GM19099 (cell line): ENCODE data around the gene CD52.

Source experiments
- POLR2A ChIP-seq: IDR thresholded peaks from 3 replicates; pipeline ENCODE4 v1.6.1; 2011; ENCODE audit warnings: low read depth; ENCODE audit not compliant: insufficient read length; ENCODE audit errors: extremely low read depth

Gene CD52

DNA sequence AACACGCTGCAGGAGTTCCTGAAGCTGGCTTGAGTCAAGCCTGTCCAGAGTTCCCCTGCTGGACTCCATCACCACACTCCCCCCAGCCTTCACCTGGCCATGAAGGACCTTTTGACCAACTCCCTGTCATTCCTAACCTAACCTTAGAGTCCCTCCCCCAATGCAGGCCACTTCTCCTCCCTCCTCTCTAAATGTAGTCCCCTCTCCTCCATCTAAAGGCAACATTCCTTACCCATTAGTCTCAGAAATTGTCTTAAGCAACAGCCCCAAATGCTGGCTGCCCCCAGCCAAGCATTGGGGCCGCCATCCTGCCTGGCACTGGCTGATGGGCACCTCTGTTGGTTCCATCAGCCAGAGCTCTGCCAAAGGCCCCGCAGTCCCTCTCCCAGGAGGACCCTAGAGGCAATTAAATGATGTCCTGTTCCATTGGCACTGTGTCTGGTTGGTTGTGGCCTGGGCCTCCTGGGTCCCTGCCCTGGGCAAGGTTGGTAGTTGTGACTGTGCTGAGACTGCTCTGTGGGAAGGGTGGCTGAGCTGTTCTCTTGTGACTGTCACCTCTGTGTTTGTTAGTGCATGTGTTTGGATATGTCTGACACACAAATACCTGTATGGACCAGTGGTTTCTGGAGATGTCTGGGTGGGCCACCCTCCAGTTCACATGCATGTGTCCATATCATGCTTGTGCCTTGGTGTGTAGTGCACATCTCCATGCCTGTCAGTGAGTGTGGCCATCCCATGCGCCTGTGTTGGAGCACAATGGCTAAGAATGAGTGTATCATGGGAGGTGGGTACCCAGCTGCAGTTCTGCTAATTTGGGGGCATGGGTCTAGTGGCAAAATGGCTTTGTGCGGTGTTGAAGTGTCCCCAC, 36.4 kb upstream of the CD52 start:
- no peak for TF ChIP-seq POLR2A

DNA sequence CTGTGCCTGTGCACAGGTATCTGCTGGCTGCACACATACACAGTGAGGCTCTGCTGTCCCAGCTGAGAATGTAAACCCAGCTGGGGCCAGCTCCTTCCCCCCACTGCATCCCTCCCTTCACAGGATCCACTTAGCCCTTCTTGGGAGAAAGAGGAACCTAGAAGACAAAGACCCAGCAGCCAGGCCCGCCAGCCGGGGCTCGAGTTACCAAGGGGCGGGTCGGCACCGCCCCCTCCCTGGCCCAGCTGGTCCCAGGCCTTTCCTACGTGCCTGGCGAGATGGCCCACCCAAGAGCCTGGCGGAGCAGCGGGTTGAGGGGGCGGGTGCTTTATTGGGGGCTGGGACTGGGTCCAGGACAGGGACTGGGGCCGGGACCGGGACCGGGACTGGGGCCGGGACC, 35.8 kb upstream of the CD52 start:
- TF ChIP-seq POLR2A, result no peak

DNA sequence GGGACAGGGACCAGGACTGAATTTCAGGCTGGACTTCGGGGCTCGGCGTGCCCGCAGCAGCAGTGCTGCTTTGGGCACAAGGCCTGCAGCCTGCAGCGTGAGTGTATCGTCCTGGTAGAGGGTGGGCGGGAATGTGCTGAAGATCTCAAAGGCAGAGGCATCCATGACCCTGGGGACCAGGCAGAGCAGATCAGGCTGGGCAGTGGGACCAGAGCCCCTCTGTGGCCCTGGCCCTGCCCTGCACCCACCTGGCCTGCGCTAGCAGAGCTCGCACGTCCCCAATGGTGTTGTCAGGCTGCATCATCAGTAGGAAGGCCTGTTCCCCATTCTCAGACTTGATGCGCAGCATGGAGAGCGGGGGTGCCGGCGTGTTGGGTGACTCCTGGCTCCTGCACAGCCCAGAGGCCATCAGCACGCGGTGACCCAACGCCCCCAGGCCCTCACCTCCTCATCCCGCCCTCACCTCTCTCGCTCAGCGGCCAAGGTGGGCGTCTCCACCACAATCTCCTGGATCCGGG, 35.3 kb upstream of the CD52 start:
- TF ChIP-seq POLR2A, result no peak

DNA sequence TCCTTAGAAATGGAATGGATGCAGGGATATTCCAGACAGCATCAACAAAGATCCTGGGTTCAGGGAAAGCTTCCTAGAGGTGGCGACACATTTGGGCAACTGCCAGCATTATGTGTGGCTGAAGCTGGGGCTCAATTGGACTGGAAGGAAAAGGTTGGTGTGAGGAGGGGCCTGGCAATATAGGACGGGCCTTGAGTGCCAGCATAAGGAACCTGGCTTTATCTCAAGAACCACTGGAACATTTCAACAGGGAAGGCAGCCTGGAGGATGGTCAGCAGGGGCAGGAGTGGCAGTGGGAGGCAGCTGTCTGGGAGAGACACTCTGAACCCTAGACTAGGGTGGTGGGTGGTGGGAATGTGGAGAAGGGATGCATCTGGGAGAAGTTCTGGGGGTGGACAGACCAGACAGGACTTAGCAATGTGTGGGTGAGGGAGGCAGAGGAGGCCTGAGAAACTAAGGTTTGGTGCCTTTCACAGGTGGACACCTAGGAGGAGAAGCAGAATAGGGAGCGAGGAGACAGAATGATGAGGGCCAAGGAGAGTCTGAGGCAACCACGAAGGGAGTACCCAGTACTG, 34.4 kb upstream of the CD52 start:
- TF ChIP-seq POLR2A, result no peak

DNA sequence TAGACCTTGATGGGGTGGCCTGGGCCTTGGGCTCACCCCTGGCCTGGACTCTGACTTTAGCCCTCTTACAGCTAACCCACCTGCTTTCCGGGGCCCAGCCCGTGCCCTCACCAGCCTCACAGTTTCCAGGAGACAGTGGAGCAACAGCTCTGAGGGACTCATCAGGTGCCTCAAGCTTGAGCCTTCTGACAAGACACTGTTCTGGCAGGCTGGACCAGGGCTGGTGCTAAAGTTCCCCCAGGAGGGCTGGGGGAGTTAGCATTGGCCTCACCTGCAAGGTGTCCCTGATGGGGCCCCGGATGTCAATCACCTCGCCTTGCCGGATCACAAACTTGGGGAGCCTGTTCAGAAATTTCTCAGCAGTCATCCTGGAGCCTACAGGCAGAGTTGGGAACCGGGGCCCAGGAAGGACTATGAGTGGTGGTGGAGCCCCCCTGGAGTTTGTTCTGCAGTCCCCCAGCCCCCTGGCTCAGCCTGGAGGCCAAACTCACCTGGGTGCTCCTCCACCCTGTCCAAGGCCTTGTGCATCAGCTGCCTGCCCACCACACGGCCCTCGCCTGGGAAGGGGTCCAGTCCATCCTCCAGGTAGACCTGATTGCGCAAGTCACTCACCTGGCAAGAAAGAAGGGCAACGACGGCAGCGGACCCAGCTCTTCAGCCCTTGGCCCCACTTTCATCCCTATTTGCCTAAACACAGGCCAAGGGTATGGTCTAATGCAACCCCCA, 33.7 kb upstream of the CD52 start:
- no peak for TF ChIP-seq POLR2A

DNA sequence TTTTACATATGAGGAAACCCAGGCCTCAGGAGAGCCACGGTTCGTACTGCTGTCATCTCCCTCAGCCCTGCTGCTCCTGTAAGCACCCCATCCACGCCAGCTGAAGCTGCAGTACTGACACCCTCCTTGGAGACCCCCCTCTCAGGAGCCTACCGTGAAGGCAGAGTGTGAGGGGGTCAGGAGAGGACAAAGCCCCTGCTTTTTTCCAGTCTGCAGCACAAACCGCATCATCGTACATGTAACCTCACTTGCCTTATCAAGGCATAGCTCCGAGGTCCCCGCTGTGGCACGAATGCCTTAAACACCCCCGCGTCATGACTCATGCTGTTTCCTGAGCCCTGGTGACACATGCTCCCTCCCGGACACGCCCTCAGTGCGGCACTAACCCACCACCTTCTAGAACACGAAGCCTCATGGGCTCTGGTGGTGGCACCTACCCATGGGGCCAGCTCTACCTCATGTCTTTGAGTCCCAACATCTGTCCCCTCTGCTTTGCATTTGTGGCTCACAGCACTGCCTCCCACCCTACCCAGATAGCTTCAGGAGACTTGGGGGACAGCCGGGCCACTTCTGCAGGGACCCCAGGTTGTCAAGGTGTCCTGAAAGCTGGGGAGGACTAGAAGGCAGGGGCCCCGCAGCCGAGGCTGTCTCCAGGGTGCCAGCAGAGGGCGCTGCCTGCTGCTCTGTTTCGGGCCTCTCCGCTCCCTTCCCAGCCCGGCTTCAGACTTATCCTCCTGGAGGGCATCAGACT, 33.0 kb upstream of the CD52 start:
- no peak for TF ChIP-seq POLR2A

DNA sequence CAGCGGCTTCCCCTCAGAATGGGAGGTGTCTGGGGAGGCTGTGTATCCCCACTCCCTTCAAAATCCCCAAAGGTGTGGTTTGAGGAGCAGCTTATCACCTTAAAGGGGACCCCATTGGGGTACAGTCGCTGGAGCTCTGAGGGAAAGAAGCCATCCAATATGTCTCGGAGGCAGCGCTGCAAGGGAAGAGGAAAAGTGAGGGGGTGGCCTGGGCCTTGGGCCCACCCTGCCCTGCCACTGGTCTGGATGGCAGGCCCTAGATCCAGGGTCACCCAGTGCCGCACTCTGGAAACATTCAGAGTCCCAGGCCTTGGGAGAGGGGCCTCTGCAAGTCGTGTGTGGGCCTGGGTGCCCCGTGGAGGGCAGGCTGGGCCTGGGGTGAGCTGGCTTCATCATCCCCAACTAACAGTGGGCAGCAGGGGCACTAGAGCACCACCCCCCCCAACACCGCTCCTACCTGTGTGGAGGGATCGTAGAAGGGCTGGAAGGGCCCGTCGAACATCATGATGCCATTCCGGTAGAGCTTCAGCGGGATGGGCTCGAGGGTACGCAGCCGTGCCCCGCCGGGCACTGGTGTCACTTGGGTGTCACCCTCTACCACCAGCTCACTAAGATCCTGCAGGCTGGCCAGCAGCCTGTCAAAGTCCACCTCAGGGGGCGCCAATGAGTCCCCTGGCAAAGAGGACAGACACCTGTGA, 32.2 kb upstream of the CD52 start:
- no peak for TF ChIP-seq POLR2A

DNA sequence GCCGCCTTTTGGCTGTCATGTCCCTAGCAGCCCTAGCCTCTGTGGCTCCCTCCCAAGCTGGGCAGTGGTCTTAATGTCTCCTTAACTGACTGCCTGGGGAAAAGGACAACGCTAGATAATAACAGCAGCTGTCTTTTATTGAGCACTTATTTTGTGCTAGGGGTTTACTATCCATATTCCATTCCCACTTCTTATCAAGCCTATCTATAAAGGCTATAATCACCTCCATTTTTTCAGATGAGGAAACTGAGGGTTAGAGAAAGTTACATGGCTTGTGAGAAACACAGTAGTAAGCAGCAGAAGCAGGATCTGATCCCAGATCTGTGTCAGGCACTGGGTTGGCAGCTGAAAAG, 31.7 kb upstream of the CD52 start:
- no peak for TF ChIP-seq POLR2A

DNA sequence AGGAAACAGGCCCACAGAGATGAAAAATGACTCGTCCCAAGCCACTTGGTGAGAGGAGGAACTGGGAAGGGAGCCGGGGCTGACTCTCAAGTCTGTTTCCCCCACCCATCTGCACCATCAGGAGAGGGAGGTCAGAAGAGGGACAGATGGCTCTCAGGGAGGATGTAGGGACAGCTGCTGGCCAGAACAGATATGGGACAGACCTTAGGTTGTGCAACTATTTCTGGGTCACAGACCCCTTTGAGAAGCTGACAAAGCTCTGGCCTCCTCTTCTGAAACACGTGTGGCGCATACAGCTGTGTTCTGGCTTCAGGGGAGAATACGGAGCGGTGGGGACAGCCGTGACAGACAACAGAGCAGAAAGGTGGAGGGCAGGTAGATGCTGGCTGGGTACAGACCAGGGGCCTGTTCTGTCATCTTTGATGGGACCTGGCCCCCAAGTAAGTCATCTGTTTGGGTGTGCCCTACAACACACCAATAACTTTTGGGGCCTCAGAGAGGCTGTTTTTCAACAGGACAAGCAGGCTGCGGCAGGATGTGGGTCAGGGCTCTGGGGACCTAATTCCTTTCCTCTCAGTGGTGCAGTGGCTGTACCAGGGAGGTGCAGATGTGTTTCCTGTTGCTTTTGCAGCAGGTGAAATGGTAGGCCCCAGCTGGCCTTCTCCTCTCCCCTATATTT, 30.6 kb upstream of the CD52 start:
- peak; percentile 54 for TF ChIP-seq POLR2A

DNA sequence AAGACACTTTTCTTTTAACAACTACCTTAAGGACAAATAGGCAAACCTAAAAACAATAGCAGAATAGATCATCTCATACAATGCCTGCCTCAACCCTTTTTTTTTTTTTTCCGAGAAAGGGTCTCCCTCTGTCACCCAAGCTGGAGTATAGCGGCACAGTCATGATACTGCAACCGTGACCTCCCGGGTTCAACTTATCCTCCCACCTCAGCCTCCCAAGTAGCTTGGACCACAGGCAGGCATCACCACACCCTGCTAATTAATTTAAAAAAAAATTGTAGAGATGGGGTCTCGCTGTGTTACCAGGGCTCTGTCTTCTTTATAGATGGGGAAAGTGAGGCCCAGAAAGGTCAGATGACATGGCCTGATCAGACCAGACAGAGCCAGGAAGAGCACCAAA, 29.9 kb upstream of the CD52 start:
- no peak for TF ChIP-seq POLR2A

DNA sequence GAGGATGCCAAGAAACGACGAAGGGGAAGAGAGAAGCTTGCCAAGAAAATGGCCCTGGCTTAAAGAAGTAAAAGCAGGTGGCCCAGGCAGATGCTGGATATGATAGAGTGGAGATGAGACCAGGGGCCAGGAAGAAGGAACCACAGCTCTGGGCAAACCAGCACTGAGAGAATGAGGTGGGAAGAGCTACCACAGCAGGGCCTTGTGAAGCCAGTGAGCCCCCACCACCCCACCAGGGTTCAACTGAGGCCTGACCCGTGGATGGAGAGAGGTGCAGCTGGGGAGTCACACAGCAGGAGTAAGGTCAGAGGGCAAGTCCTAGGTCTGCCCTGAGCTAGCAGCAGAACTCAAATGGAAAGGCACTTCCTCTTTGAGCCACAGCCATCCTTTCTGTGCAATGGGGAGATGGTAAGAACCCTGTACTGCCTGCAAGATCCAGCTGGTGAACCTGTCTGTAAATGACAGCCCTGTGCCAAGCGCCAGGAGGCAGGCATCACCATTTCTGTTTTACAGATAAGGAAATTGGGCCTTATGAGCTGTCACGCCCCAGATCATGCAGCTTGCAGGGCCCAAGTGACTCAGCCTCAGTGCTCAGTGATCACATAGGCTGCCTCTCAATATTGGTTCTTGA, 29.3 kb upstream of the CD52 start:
- TF ChIP-seq POLR2A, result no peak

DNA sequence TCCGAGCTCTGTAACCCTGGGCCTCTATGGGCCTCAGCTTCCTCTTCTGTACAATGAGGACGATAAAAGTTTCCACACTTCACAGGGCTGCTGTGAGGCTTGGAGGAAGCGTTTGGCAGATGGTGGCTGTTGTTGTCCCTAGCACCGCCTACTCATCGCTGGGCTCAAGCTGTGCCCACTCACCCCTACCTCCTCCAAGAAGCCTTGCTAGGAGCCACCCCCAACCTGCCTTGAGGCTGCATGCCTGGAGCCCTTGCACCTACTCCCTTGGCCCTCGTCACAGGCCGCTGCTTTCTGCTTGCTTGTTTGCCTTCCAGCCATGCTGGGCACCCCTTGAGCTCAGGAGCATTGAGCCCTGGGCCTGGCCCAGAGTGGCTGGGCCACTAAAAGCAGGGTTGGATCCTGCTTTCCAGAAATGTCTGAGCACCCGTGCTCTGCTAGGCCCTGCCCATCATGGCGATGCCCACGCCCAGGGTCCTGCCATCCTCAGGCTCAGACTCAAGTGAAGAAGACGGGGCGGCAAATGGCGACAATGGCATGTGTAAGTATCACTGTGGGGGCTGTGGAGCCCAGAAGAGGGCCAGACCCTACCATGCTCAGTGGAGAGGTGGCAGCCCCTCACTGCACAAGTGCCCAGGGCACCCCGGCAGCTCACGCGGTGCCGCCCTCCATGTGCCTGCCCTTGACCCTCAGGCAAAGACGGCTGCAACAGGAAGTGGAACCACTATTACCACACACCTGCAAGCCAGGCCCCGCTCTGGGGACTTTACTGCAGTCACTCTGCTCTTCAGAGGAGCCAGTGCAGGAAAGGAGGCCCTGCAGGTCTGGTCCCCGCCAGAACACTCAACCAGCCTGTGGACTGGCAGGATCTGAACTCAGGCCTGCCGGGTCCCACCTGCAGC, 28.3 kb upstream of the CD52 start:
- TF ChIP-seq POLR2A, result peak; percentile 65
